ENCODE results near the gene IMMP2L. TPM values are rescaled to one million over a fixed set of nuclear protein-coding genes. Genes with fewer than 3 reads are reported as not detected.

IMMP2L gene
- total and polyA plus RNA-seq, 2 of the 8 experiments (the other 6 are each of a cell fraction or from before 2014, with no cell fraction given): 2.3 to 10.1 TPM

GRCh38 chr7:110885474-110885873 is 676.8 kb downstream of the IMMP2L start (continued):
- TF ChIP-seq CHD7 (IDR thresholded peaks at IDR 0.05; ENCODE audit: insufficient replicate concordance, low read length): no peak

Measured in H1 (cell line).